HepG2 (cell line): ENCODE measurements around the gene CDC42BPG. TPM values are rescaled to one million over a fixed set of nuclear protein-coding genes. Genes with fewer than 3 reads are reported as not detected.

Experiments
- ATAC-seq: fragments of 200-7000 bp; cut with Tn5 transposase; 3 replicates; pipeline ENCODE4 v1.9.1; 2020; ENCODE audit warnings: mild to moderate bottlenecking, moderate library complexity
- BruUV-seq: library from RNA; stranded (reverse); fragments of 400-500 nt; replicated peaks from 2 replicates; lab custom pipeline; 2021; lab: Mats Ljungman, UMichigan
- CTCF ChIA-PET: fragments of 300-600 bp; formaldehyde crosslinking; extraction: SDS; loops from one replicate; lab custom pipeline; 2021; ENCODE audit warnings: low total read pairs, inconsistent platforms, low intra/inter-chr PET ratio; lab: Yijun Ruan, JAX
- POLR2A ChIA-PET: fragments of 350-600 bp; sonication (Branson Sonifier 250); formaldehyde crosslinking; loops from one replicate; lab custom pipeline; 2020; ENCODE audit warnings: antibody characterized with exemption, inconsistent platforms; lab: Yijun Ruan, JAX
- DNase-seq: peaks from one replicate; pipeline ENCODE4 v3.0.0-alpha.2; 2015; ENCODE audit warnings: low spot score
- FAIRE-seq: peaks from 3 replicates; lab custom pipeline; 2011; peaks lifted over from hg19 to GRCh38; lab: Jason Lieb, UNC
- H2AFZ ChIP-seq: one replicate; pipeline ENCODE4 v1.6.1; 2011; ENCODE audit warnings: low read length, inconsistent platforms
- H3K27ac ChIP-seq: fragments of 300-600 bp; 3 replicates; pipeline ENCODE4 v1.8.0; 2011; ENCODE audit warnings: mixed run types, mild to moderate bottlenecking, mixed read lengths, low read length, inconsistent platforms; ENCODE audit not compliant: insufficient read depth; ENCODE audit errors: extremely low read length
- H3K27me3 ChIP-seq, 2 experiments: fragments of 200-600 bp in 1 of 2; 2 replicates in 1 of 2; 3 replicates in 1 of 2; pipeline versions ENCODE4 v1.6.0 to v1.8.0; 2011; ENCODE audit warnings: low read length in 2 of 2, mild to moderate bottlenecking in 2 of 2, moderate library complexity in 2 of 2, inconsistent platforms in 1 of 2; ENCODE audit not compliant: insufficient read depth in 2 of 2, control insufficient read depth in 1 of 2
- H3K36me3 ChIP-seq, 2 experiments: fragments of 200-600 bp in 1 of 2; replicated peaks in 1 of 2; 2 replicates in 1 of 2; 3 replicates in 1 of 2; pipeline versions ENCODE4 v1.5.1 to v1.8.0; 2011; ENCODE audit warnings: low read length in 2 of 2, inconsistent platforms in 1 of 2; ENCODE audit not compliant: insufficient read depth in 2 of 2, control insufficient read depth in 1 of 2
- H3K4me1 ChIP-seq: 2 replicates; pipeline ENCODE4 v1.5.1; 2012; ENCODE audit warnings: low read length, inconsistent platforms; ENCODE audit not compliant: insufficient read depth
- H3K4me2 ChIP-seq: 2 replicates; pipeline ENCODE4 v1.6.0; 2011; ENCODE audit warnings: low read depth, low read length, inconsistent platforms
- H3K4me3 ChIP-seq, 3 experiments: fragments of 200-600 bp in 1 of 3; sonication (generic), shearing (Covaris generic) in 1 of 3; replicated peaks in 1 of 3; 2 replicates each; pipeline ENCODE4 v1.5.1; 2011 to 2016; ENCODE audit warnings: low read length in 3 of 3, inconsistent platforms in 2 of 3, low read depth in 2 of 3, mild to moderate bottlenecking in 2 of 3, control low read depth in 1 of 3, mixed read lengths in 1 of 3; ENCODE audit not compliant: insufficient read depth in 1 of 3
- H3K79me2 ChIP-seq: one replicate; pipeline ENCODE4 v1.6.1; 2011; ENCODE audit warnings: low read length, inconsistent platforms; ENCODE audit not compliant: insufficient read depth
- H3K9ac ChIP-seq: 2 replicates; pipeline ENCODE4 v1.6.0; 2011; ENCODE audit warnings: mild to moderate bottlenecking, low read depth, low read length, inconsistent platforms; ENCODE audit not compliant: insufficient read depth
- H3K9me3 ChIP-seq: 2 replicates; pipeline ENCODE4 v1.5.1; 2012; ENCODE audit warnings: mild to moderate bottlenecking, low read length
- H4K20me1 ChIP-seq: 2 replicates; pipeline ENCODE4 v1.6.0; 2011; ENCODE audit warnings: inconsistent platforms, mild to moderate bottlenecking, low read length, moderate library complexity; ENCODE audit not compliant: insufficient read depth
- SAFB2 ChIP-seq: sonication (generic); formaldehyde crosslinking; IDR thresholded peaks from 2 replicates; pipeline ENCODE4 v1.5.1; 2020; ENCODE audit warnings: missing genetic modification reagents, low read depth, mild to moderate bottlenecking, borderline replicate concordance
- SCMH1 ChIP-seq: sonication (generic); formaldehyde crosslinking; IDR thresholded peaks from 2 replicates; pipeline ENCODE4 v1.9.0; 2021; ENCODE audit warnings: missing genetic modification reagents, mild to moderate bottlenecking, borderline replicate concordance
- ZNF629 ChIP-seq: sonication (generic); formaldehyde crosslinking; conservative IDR thresholded peaks from 2 replicates; pipeline ENCODE4 v1.5.0; 2020; ENCODE audit warnings: missing genetic modification reagents
- WGBS: methylation state at CpG from one replicate; pipeline ENCODE4 v1.1.6; 2017; ENCODE audit warnings: low lambda C conversion rate; 5-methylcytosine and 5-hydroxymethylcytosine counted together
- in situ Hi-C: cut with HindIII; loops from 2 replicates; pipeline ENCODE4 v1.10.0; 2017; ENCODE audit warnings: low pct_unique_long_range_greater_than_20kb; ENCODE audit not compliant: extremely low pct_ligation_motif_present
- intact Hi-C: fragments of 100-400 bp; cut with micrococcal nuclease; formaldehyde crosslinking; loops from one replicate; pipeline ENCODE4 v1.10.0; 2022; ENCODE audit not compliant: unreplicated experiment
- polyA plus RNA-seq, 8 experiments: library from polyadenylated mRNA; depleted of rRNA in 3 of 8; stranded (reverse) in 7 of 8; unstranded in 1 of 8; fragments of >200 nt; fragmentation: Illumina TruSeq in 4 of 8; extraction: Trizol in 4 of 8; gene quantifications; 2 replicates each; pipeline versions ENCODE4 v1.2.1 to v1.2.3, GENCODE V29; 2011 to 2016; ENCODE audit warnings: low read depth in 4 of 8, missing spikeins in 1 of 8, mixed read lengths in 1 of 8; ENCODE audit not compliant: insufficient read depth in 1 of 8
- total RNA-seq, 5 experiments: library from RNA; depleted of rRNA; stranded (reverse); fragments of >200 nt; fragmentation: Illumina TruSeq; extraction: Trizol; gene quantifications; 2 replicates each; pipeline ENCODE4 v1.2.3, GENCODE V29; 2016; ENCODE audit warnings: low read depth in 1 of 5
- TF ChIP-seq, protein P1 (sequence below): sonication (generic); formaldehyde crosslinking; IDR thresholded peaks from 2 replicates; pipeline ENCODE4 v1.4.0; 2020; ENCODE audit warnings: missing genetic modification reagents, borderline replicate concordance

The CDC42BPG gene
- total and polyA plus RNA-seq, 2 of the 13 experiments (the other 11 are each of a cell fraction or from before 2014, with no cell fraction given), result 0.55 to 1.4 TPM

GRCh38 chr11:64792482-64792881 is 52.0 kb downstream of the CDC42BPG start:
- Histone ChIP-seq H3K9ac (no peak overlapping the region), H3K79me2 (no peaks in the 10 kb centered on the region), H3K4me2 (no peak overlapping the region), H3K4me3 (no peak overlapping the region), H4K20me1 (no peaks in the 10 kb centered on the region), H3K27me3 (no peaks in the 10 kb centered on the region), H3K9me3 (no peaks in the 10 kb centered on the region), H3K27ac (no peak overlapping the region), H2AFZ (no peak overlapping the region), H3K36me3 (no peaks in the 10 kb centered on the region; a peak in 1 of 5 replicates), H3K4me1 (peaks cover 16% of the 10 kb centered on the region; the same call in 1 of the 2 replicates)
- TF ChIP-seq, protein P1, sequence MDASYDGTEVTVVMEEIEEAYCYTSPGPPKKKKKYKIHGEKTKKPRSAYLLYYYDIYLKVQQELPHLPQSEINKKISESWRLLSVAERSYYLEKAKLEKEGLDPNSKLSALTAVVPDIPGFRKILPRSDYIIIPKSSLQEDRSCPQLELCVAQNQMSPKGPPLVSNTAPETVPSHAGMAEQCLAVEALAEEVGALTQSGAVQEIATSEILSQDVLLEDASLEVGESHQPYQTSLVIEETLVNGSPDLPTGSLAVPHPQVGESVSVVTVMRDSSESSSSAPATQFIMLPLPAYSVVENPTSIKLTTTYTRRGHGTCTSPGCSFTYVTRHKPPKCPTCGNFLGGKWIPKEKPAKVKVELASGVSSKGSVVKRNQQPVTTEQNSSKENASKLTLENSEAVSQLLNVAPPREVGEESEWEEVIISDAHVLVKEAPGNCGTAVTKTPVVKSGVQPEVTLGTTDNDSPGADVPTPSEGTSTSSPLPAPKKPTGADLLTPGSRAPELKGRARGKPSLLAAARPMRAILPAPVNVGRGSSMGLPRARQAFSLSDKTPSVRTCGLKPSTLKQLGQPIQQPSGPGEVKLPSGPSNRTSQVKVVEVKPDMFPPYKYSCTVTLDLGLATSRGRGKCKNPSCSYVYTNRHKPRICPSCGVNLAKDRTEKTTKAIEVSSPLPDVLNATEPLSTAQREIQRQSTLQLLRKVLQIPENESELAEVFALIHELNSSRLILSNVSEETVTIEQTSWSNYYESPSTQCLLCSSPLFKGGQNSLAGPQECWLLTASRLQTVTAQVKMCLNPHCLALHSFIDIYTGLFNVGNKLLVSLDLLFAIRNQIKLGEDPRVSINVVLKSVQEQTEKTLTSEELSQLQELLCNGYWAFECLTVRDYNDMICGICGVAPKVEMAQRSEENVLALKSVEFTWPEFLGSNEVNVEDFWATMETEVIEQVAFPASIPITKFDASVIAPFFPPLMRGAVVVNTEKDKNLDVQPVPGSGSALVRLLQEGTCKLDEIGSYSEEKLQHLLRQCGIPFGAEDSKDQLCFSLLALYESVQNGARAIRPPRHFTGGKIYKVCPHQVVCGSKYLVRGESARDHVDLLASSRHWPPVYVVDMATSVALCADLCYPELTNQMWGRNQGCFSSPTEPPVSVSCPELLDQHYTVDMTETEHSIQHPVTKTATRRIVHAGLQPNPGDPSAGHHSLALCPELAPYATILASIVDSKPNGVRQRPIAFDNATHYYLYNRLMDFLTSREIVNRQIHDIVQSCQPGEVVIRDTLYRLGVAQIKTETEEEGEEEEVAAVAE (CRISPR knock-in tag), result no peak
- peak; percentile 52 for TF ChIP-seq ZNF629
- DNase-seq, result no peak
- intact Hi-C loops (no loop called here), in situ Hi-C loops (no loop called here)
- POLR2A ChIA-PET, result no interaction called here
- no peak for ATAC-seq
- CTCF ChIA-PET, result no interaction called here
- no TSS peak for BruUV-seq
- 100% methylated on average over 2 of the region's 4 CpGs for WGBS
- no peak for FAIRE-seq

DNA sequence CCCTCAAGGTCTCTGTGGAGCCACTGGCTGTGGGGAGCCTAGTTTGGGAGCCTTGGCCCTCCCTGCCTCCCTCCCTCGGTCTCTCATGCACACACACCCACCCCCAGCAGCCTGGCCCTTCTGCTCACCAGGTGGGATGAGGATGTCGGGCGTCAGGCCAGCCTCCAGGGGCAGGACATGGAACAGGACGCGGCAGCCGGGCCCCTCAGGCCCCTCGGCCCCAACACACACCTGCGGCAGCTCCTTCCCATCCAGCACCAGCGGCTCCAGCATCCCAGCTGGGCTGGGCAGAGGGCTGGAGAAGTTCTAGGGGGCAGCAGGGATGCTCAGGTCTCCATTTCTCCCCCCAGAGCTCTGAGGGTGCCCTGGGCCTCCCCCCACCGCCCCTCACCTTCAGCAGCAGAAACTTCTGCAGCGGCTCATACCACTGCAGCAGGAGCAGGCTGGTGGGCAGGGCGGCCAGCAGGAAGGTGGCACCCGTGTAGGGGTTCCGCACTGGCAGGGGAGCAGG is 52.6 kb downstream of the CDC42BPG start:
- TF ChIP-seq SAFB2 (CRISPR knock-in tag) (no peak), SCMH1 (CRISPR knock-in tag) (no peak)
- TF ChIP-seq, all 625 proteins: peak for 0
- Histone ChIP-seq H3K9me3 (no peaks in the 10 kb centered on the region), H3K4me3 (no peak overlapping the region), H2AFZ (no peak overlapping the region), H3K36me3 (no peaks in the 10 kb centered on the region; a peak in 1 of 5 replicates), H3K9ac (no peak overlapping the region), H3K4me2 (no peak overlapping the region), H3K79me2 (no peaks in the 10 kb centered on the region), H3K27me3 (no peaks in the 10 kb centered on the region), H3K4me1 (peaks cover 16% of the 10 kb centered on the region; the same call in 1 of the 2 replicates), H4K20me1 (no peaks in the 10 kb centered on the region), H3K27ac (no peak overlapping the region)
- ChIA-PET POLR2A (no interaction called here), CTCF (no interaction called here)
- in situ Hi-C loops (no loop called here), intact Hi-C loops (no loop called here)
- FAIRE-seq (no peak), DNase-seq (no peak), ATAC-seq (no peak)
- BruUV-seq, result no TSS peak
- WGBS, result no CpG with 5 or more reads among the region's 14 CpGs
